Activated effector memory CD4-positive, alpha-beta T cell treated with Interleukin-2 at 50 U/mL for 16 hours (primary cell): ENCODE results near the gene MRGPRX2.

Experiments used
- DNase-seq: peaks from one replicate; pipeline ENCODE4 v3.0.0-alpha.2; 2020

MRGPRX2 gene

GRCh38 chr11:19060629-19061028 lies at the start of gene MRGPRX2:
MRGPRX2 (minus strand) TSS chr11:19060717; CDS start chr11:19056402, 4,315 bp downstream.
- DNase-seq = no peak

- no peak for DNase-seq
Measured at GRCh38 chr11:19110295-19110694, 49.8 kb upstream of the MRGPRX2 start.

- DNase-seq = no peak
Measured at GRCh38 chr11:19107125-19107524, 46.6 kb upstream of the MRGPRX2 start.

GRCh38 chr11:19105011-19105410 lies 44.5 kb upstream of the MRGPRX2 start:
- no peak for DNase-seq

GRCh38 chr11:19102521-19102900 lies 42.0 kb upstream of the MRGPRX2 start:
- DNase-seq = no peak

GRCh38 chr11:19101796-19102520 lies 41.4 kb upstream of the MRGPRX2 start:
- no peak for DNase-seq

- DNase-seq = no peak
Measured at GRCh38 chr11:19100885-19101284, 40.4 kb upstream of the MRGPRX2 start.

- no peak for DNase-seq
Measured at GRCh38 chr11:19099093-19099492, 38.6 kb upstream of the MRGPRX2 start.

GRCh38 chr11:19094859-19095258 lies 34.3 kb upstream of the MRGPRX2 start:
- no peak for DNase-seq

- DNase-seq = no peak
Measured at GRCh38 chr11:19093976-19094375, 33.5 kb upstream of the MRGPRX2 start.

GRCh38 chr11:19092850-19093249 lies 32.3 kb upstream of the MRGPRX2 start:
- no peak for DNase-seq

GRCh38 chr11:19092342-19092741 lies 31.8 kb upstream of the MRGPRX2 start:
- DNase-seq = no peak

GRCh38 chr11:19091366-19091765 lies 30.8 kb upstream of the MRGPRX2 start:
- DNase-seq = no peak

GRCh38 chr11:19089421-19089820 lies 28.9 kb upstream of the MRGPRX2 start:
- no peak for DNase-seq

- DNase-seq = no peak
Measured at GRCh38 chr11:19088791-19089190, 28.3 kb upstream of the MRGPRX2 start.

GRCh38 chr11:19087658-19088057 lies 27.1 kb upstream of the MRGPRX2 start:
- no peak for DNase-seq

- DNase-seq = no peak
Measured at GRCh38 chr11:19084661-19085315, 24.3 kb upstream of the MRGPRX2 start.

GRCh38 chr11:19083166-19083565 lies 22.6 kb upstream of the MRGPRX2 start:
- no peak for DNase-seq

- no peak for DNase-seq
Measured at GRCh38 chr11:19080579-19080993, 20.1 kb upstream of the MRGPRX2 start.

GRCh38 chr11:19079643-19080440 lies 19.3 kb upstream of the MRGPRX2 start:
- no peak for DNase-seq

GRCh38 chr11:19077965-19078364 lies 17.4 kb upstream of the MRGPRX2 start:
- no peak for DNase-seq

- DNase-seq = peak; percentile 32
Measured at GRCh38 chr11:19076744-19077589, 16.4 kb upstream of the MRGPRX2 start.

GRCh38 chr11:19075636-19076035 lies 15.1 kb upstream of the MRGPRX2 start:
- DNase-seq = no peak
